A673 (cell line): Measurements from ENCODE around the gene CLASP2. TPM values are rescaled to one million over a fixed set of nuclear protein-coding genes. Genes with fewer than 3 reads are reported as not detected.

Source experiments
- BruUV-seq: library from RNA; stranded (reverse); fragments of 400-500 nt; replicated peaks from 2 replicates; lab custom pipeline; 2021; lab: Mats Ljungman, UMichigan
- CTCF ChIA-PET: fragments of 300-600 bp; sonication (Branson Sonifier 250); formaldehyde crosslinking; loops from one replicate; lab custom pipeline; 2022; ENCODE audit warnings: antibody characterized with exemption; lab: Charles Lee
- POLR2A ChIA-PET: fragments of 300-600 bp; sonication (Branson Sonifier 250); formaldehyde crosslinking; loops from one replicate; lab custom pipeline; 2022; ENCODE audit warnings: antibody characterized with exemption; ENCODE audit not compliant: low non-redundant PET; lab: Charles Lee
- DNase-seq: peaks from one replicate; pipeline ENCODE4 v3.0.0-alpha.2; 2015; ENCODE audit warnings: low spot score
- H3K27ac ChIP-seq: fragments of 200-600 bp; sonication (generic); 2 replicates; pipeline ENCODE4 v1.5.1; 2016; ENCODE audit warnings: mixed run types, low read depth, mild to moderate bottlenecking, mixed read lengths, antibody characterized with exemption, low read length; ENCODE audit not compliant: poor library complexity, severe bottlenecking
- H3K27me3 ChIP-seq: fragments of 200-600 bp; sonication (generic); replicated peaks from 2 replicates; pipeline ENCODE4 v1.6.1; 2017; ENCODE audit warnings: mixed run types, low read depth, mild to moderate bottlenecking, mixed read lengths, antibody characterized with exemption, low read length; ENCODE audit not compliant: insufficient read depth, poor library complexity
- H3K36me3 ChIP-seq: fragments of 200-600 bp; sonication (generic); 2 replicates; pipeline ENCODE4 v1.6.1; 2016; ENCODE audit warnings: mixed run types, mild to moderate bottlenecking, mixed read lengths, antibody characterized with exemption, low read length; ENCODE audit not compliant: insufficient read depth, poor library complexity, severe bottlenecking
- H3K4me1 ChIP-seq: fragments of 200-600 bp; sonication (generic); 2 replicates; pipeline ENCODE4 v1.6.1; 2017; ENCODE audit warnings: mixed run types, mild to moderate bottlenecking, mixed read lengths, antibody characterized with exemption, low read length; ENCODE audit not compliant: insufficient read depth, poor library complexity, severe bottlenecking
- H3K4me3 ChIP-seq: fragments of 200-600 bp; sonication (generic); 2 replicates; pipeline ENCODE4 v1.5.1; 2016; ENCODE audit warnings: low read depth, mixed run types, mild to moderate bottlenecking, mixed read lengths, low read length; ENCODE audit not compliant: poor library complexity, severe bottlenecking
- H3K9me3 ChIP-seq: fragments of 200-600 bp; sonication (generic); 2 replicates; pipeline ENCODE4 v1.6.1; 2016; ENCODE audit warnings: mixed run types, low read depth, mild to moderate bottlenecking, mixed read lengths, antibody characterized with exemption, low read length; ENCODE audit not compliant: poor library complexity, severe bottlenecking
- CTCF ChIP-seq: fragments of 300-800, 200-600 bp; sonication (generic); conservative IDR thresholded peaks from 2 replicates; pipeline ENCODE4 v1.5.1; 2017; ENCODE audit warnings: low read depth, mild to moderate bottlenecking, antibody characterized with exemption, low read length, moderate library complexity, mixed read lengths
- EZH2 ChIP-seq: fragments of 200-600 bp; sonication (generic); IDR thresholded peaks from 2 replicates; pipeline ENCODE4 v1.6.1; 2017; ENCODE audit warnings: borderline replicate concordance, low read depth, mild to moderate bottlenecking, mixed read lengths, antibody characterized with exemption, low read length; ENCODE audit not compliant: poor library complexity, severe bottlenecking
- intact Hi-C: fragments of 100-400 bp; cut with micrococcal nuclease; formaldehyde crosslinking; loops from one replicate; pipeline ENCODE4 v1.10.0; 2022; ENCODE audit not compliant: unreplicated experiment
- total RNA-seq: library from RNA; stranded (reverse); gene quantifications from 2 replicates; pipeline ENCODE4 v1.2.3, GENCODE V29; 2021

Gene CLASP2
- total RNA-seq, 1 experiment from 2014 or later = 67.4 TPM

GRCh38 chr3:33729993-33730392 lies 11.9 kb upstream of the CLASP2 start:
- Histone ChIP-seq H3K36me3 (no peaks in the 10 kb centered on the region), H3K4me3 (no peak overlapping the region), H3K27ac (no peak overlapping the region), H3K4me1 (no peaks in the 10 kb centered on the region), H3K9me3 (no peaks in the 10 kb centered on the region), H3K27me3 (no peaks in the 10 kb centered on the region)
- ChIA-PET POLR2A (no interaction called here), CTCF (no interaction called here)
- no TSS peak for BruUV-seq
- intact Hi-C loops = no loop called here
- no peak for DNase-seq
- TF ChIP-seq EZH2 (no peak), CTCF (no peak)

DNA sequence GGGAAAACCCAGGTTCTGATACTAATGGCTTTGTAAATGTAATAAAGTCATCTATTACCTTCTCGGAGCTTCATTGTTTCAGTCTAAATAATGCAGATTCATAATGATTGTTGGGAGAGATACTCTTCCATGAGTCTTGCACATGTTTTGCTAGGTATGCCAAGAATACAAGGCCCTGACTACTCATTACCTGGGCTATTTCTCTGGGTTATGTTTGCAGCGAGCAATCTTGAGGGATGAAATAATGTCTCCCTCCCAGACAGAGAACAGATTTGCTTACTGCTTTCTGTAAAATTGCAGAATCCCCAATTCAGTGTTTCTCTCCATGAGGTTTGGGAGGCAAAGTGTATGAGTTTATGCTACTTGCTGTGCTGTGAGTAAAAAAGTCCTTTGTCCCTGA lies 6.2 kb upstream of the CLASP2 start:
- TF ChIP-seq EZH2 = no peak
- TF ChIP-seq CTCF = no peak
- Histone ChIP-seq H3K4me3 (no peak overlapping the region), H3K27me3 (no peaks in the 10 kb centered on the region), H3K4me1 (peaks cover 5% of the 10 kb centered on the region), H3K27ac (no peak overlapping the region), H3K36me3 (no peaks in the 10 kb centered on the region), H3K9me3 (no peaks in the 10 kb centered on the region)
- no peak for DNase-seq
- CTCF ChIA-PET = no interaction called here
- intact Hi-C loops = no loop called here
- BruUV-seq = no TSS peak
- POLR2A ChIA-PET = no interaction called here

DNA sequence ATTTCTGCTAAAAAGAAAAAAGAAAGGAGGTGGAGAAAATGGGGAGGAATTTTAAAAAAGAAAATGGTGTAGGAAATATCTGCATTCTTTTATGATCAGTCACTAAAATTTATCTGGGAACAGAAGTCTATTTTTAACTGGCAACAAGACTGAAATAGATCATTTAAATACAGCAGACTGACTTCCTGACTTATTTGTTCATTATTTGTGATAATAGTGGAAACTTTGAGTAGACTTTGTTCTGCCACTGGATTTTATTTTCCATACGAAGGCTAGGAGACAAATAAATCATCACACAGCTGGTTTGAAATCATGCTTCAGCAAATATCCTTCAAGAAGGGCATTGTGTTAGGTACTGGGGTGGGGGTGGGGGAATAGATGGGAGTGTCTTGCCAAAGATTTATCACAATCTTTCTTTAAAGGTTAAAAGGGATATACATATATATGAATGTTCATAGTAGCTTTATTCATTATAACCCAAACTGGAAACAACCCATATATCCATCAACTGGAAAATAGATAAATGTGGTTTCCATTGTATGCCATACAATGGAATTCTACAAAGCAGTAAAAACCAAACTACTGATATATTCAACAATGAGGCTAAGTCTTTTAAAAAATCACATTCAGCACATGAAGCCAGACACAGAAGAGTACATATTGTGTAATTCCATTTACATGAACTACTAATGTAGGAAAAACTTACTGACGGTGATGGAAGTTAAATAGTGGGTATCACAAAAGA lies 4.7 kb upstream of the CLASP2 start:
- ChIA-PET POLR2A (no interaction called here), CTCF (no interaction called here)
- Histone ChIP-seq H3K9me3 (no peaks in the 10 kb centered on the region), H3K27ac (no peak overlapping the region), H3K27me3 (no peaks in the 10 kb centered on the region), H3K4me1 (peaks cover 5% of the 10 kb centered on the region), H3K4me3 (no peak overlapping the region), H3K36me3 (no peaks in the 10 kb centered on the region)
- intact Hi-C loops = no loop called here
- no TSS peak for BruUV-seq
- DNase-seq = no peak
- TF ChIP-seq CTCF (no peak), EZH2 (no peak)
